ENCODE results near the gene STT3B. TPM values are rescaled to one million over a fixed set of nuclear protein-coding genes. Genes with fewer than 3 reads are reported as not detected.

The STT3B gene
- total and polyA plus RNA-seq, 2 of the 13 experiments (the other 11 are each of a cell fraction or from before 2014, with no cell fraction given), result 85.0 to 205 TPM

- TF ChIP-seq REST (IDR thresholded peaks at IDR 0.05; ENCODE audit: borderline replicate concordance in 1 of 2, low read depth in 1 of 2, low read length in 2 of 2), result no peak
- TF ChIP-seq ZC3H4 (CRISPR knock-in tag; IDR thresholded peaks at IDR 0.05; ENCODE audit: borderline replicate concordance), result no peak
- TF ChIP-seq RELA (CRISPR knock-in tag; IDR thresholded peaks at IDR 0.05), result no peak
- no peak for TF ChIP-seq ZNF550 (CRISPR knock-in tag; IDR thresholded peaks at IDR 0.05; ENCODE audit: borderline replicate concordance)
- no peak for TF ChIP-seq KAT2B (IDR thresholded peaks at IDR 0.05; ENCODE audit: borderline replicate concordance, low read depth, low read length)
- TF ChIP-seq ZNF720 (CRISPR knock-in tag; IDR thresholded peaks at IDR 0.05), result no peak
- TF ChIP-seq FOSL2 (CRISPR knock-in tag; IDR thresholded peaks at IDR 0.05), result peak; percentile 41; the same call in 1 of the 2 replicates
- TF ChIP-seq FOXJ3 (CRISPR knock-in tag; IDR thresholded peaks at IDR 0.05; ENCODE audit: borderline replicate concordance), result peak; percentile 25; the same call in 1 of the 2 replicates
- no peak for TF ChIP-seq ARID2 (CRISPR knock-in tag; IDR thresholded peaks at IDR 0.05; ENCODE audit: borderline replicate concordance)
- TF ChIP-seq ZNF441 (CRISPR knock-in tag; IDR thresholded peaks at IDR 0.05; ENCODE audit: borderline replicate concordance), result no peak; the same call in 1 of the 2 replicates
- TF ChIP-seq ZNF75D (CRISPR knock-in tag; IDR thresholded peaks at IDR 0.05; ENCODE audit: borderline replicate concordance), result no peak
- no peak for TF ChIP-seq RBAK (CRISPR knock-in tag; IDR thresholded peaks at IDR 0.05)
- TF ChIP-seq NFYB (CRISPR knock-in tag; IDR thresholded peaks at IDR 0.05), result no peak
- no peak for TF ChIP-seq ZNF576 (CRISPR knock-in tag; IDR thresholded peaks at IDR 0.05)
- TF ChIP-seq CENPX (CRISPR knock-in tag; IDR thresholded peaks at IDR 0.05), result no peak
- no peak for TF ChIP-seq HBP1 (CRISPR knock-in tag; IDR thresholded peaks at IDR 0.05; ENCODE audit: low read depth)
- no peak for TF ChIP-seq ZBTB3 (CRISPR knock-in tag; IDR thresholded peaks at IDR 0.05; ENCODE audit: borderline replicate concordance, low read depth)
- TF ChIP-seq RARA (CRISPR knock-in tag; IDR thresholded peaks at IDR 0.05), result no peak
- TF ChIP-seq TFAP4 (IDR thresholded peaks at IDR 0.05; ENCODE audit: borderline replicate concordance, low read depth), result no peak; the same call in 1 of the 2 replicates
- 0 out of 2 replicates have a peak, but pooled peaks have one; percentile 59 for TF ChIP-seq ZNF564 (CRISPR knock-in tag; IDR thresholded peaks at IDR 0.05)
These were observed 1.2 kb upstream of the STT3B start (continued) for GRCh38 chr3:31531452-31531991.
